ACC112 (cell line): Measurements from ENCODE around the gene CASQ1.

ENCODE experiments used
- H2AFZ ChIP-seq: fragments of 200-600 bp; sonication (generic); one replicate; pipeline ENCODE4 v1.6.0; 2017; ENCODE audit warnings: antibody characterized with exemption, low read length; ENCODE audit not compliant: unreplicated experiment
- H3K27ac ChIP-seq: fragments of 200-600 bp; sonication (generic); 2 replicates; pipeline ENCODE4 v1.5.1; 2014; ENCODE audit warnings: low read depth, mild to moderate bottlenecking, antibody characterized with exemption, low read length, moderate library complexity
- H3K27me3 ChIP-seq: fragments of 200-600 bp; sonication (generic); 2 replicates; pipeline ENCODE4 v1.6.1; 2014; ENCODE audit warnings: mild to moderate bottlenecking, antibody characterized with exemption, low read length, moderate library complexity, mixed read lengths; ENCODE audit not compliant: insufficient read depth
- H3K36me3 ChIP-seq: fragments of 200-600 bp; sonication (generic); 2 replicates; pipeline ENCODE4 v1.6.1; 2016; ENCODE audit warnings: mild to moderate bottlenecking, antibody characterized with exemption, low read length, moderate library complexity, mixed read lengths; ENCODE audit not compliant: insufficient read depth
- H3K4me1 ChIP-seq: fragments of 200-600 bp; sonication (generic); one replicate; pipeline ENCODE4 v1.6.1; 2016; ENCODE audit warnings: low read length, mixed read lengths; ENCODE audit not compliant: insufficient read depth, unreplicated experiment, control insufficient read depth
- H3K4me3 ChIP-seq: fragments of 200-600 bp; sonication (generic); 2 replicates; pipeline ENCODE4 v1.5.1; 2014; ENCODE audit warnings: mild to moderate bottlenecking, low read depth, low read length
- H3K79me2 ChIP-seq: fragments of 200-600 bp; sonication (generic); one replicate; pipeline ENCODE4 v1.6.0; 2016; ENCODE audit warnings: low read length; ENCODE audit not compliant: control insufficient read depth, unreplicated experiment, insufficient read depth

The CASQ1 gene

DNA sequence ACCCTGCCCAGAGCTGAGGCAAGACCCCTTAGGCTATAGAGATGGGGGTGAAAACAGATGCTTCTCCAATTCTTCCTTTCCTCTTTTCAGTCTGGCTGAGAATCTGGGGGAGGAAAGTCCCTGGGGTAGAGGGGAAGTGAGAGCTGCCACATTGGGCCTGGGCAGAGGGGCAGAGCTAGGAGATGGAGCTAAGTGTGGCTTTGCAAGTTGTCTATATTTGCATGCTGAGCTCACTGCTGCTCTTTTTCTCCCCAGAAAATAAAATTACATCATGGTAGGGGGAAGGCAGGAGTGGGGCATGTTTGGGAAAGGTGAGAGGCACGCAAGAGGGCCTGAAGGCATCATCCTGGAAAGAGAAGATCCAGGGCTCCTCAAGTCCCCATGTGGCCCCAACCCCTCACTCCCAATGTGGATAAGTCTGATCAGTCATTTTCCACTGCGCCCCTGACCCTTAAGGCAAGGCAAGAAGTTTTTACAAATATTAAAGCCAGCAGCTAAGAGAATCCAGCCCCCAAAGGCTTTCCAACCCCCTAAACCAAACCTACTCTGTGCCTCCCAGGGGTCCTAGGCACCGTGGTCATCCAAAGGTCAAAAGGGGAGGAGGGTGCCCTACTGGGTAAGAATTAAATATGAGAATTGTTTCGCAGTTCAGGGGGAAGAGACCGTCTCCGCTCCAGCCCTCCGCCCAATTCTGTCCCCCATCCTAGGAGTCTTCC lies 14.3 kb downstream of the CASQ1 start:
- peaks cover 39% of the 10 kb centered on the region for H3K4me1 ChIP-seq
- peak overlapping the region; percentile 83 for H2AFZ ChIP-seq
- H3K27me3 ChIP-seq, result no peaks in the 10 kb centered on the region
- peaks cover 43% of the 10 kb centered on the region for H3K79me2 ChIP-seq
- peaks cover 5% of the 10 kb centered on the region; the same call in 1 of the 2 replicates for H3K36me3 ChIP-seq
- H3K27ac ChIP-seq, result no peak overlapping the region; the same call in 1 of the 2 replicates
- H3K4me3 ChIP-seq, result peak overlapping the region; percentile 92

DNA sequence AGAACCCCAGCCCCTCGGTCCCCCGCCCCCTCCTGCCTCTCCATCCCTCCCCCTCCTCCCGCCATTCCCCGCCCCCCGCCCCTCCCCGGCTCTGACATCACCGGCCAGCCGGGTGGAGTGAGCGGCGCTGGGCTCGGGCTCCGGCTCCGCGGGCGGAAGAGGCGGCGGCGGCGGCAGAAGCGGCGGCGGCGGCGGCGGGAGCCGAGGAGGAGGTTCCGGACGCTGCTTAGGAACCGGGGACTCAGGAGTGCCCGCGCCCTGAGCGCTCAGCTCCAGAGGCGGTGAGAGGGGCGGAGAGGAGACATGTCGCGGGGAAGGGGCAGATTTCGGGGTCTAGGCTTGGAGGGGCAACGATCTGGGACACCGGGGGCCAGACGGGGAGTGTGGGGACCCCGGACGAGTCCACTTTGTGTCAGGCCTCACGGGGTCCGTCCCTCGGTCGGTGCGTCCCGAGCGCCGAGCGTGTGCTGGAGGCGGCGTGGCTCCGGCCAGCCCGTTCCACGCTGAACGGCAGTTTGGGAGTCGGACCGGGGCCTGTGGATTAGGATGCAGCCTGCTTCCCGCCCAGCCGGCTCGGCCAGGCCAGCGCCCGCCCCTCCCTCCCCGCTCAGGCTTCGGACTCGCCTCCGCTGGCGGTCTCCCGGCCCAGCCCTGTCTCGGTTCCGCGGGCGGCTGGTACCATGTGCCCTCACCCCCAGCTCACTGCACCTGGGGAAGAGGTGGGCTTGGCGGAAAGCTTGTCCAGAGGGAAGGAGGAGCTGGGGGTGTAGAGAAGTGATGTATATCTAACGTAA lies 15.1 kb downstream of the CASQ1 start, which contains the start of gene PEA15:
Gene PEA15, plus strand, starts transcription at position 143 of the 794 bp plus-strand sequence. CDS start 6,161 bp downstream, outside the sequence.
- H2AFZ ChIP-seq, result peak within 1 kb of the TSS; percentile 83
- peak within 1 kb of the TSS; percentile 92 for H3K4me3 ChIP-seq
- no peaks in the 10 kb centered on the region for H3K27me3 ChIP-seq
- peaks cover 51% of the 10 kb centered on the region for H3K79me2 ChIP-seq
- peak within 1 kb of the TSS; percentile 98 for H3K27ac ChIP-seq
- peaks cover 5% of the 10 kb centered on the region; the same call in 1 of the 2 replicates for H3K36me3 ChIP-seq
- H3K4me1 ChIP-seq, result peaks cover 45% of the 10 kb centered on the region

DNA sequence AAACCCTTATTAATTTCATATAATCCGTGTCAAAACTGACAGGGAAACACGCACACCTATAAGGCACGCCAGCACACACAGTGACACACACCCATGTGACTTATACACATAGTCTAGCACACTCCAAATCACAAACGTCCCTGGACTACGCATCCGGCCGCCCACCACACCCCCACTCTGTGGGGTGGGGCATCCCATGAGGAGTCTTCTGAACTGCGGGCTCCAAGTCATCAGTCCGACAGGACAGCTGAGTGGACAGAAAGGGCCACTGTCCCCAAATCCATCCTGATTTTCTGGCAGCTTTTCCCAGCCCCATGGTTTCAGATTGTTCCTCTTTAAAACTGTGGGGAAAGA lies 15.6 kb downstream of the CASQ1 start:
- peaks cover 49% of the 10 kb centered on the region for H3K4me1 ChIP-seq
- H3K27ac ChIP-seq, result peak overlapping the region; percentile 98
- H3K36me3 ChIP-seq, result peaks cover 5% of the 10 kb centered on the region; the same call in 1 of the 2 replicates
- H3K4me3 ChIP-seq, result peak overlapping the region; percentile 92
- H2AFZ ChIP-seq, result peak overlapping the region; percentile 70
- H3K27me3 ChIP-seq, result no peaks in the 10 kb centered on the region
- peaks cover 56% of the 10 kb centered on the region for H3K79me2 ChIP-seq

DNA sequence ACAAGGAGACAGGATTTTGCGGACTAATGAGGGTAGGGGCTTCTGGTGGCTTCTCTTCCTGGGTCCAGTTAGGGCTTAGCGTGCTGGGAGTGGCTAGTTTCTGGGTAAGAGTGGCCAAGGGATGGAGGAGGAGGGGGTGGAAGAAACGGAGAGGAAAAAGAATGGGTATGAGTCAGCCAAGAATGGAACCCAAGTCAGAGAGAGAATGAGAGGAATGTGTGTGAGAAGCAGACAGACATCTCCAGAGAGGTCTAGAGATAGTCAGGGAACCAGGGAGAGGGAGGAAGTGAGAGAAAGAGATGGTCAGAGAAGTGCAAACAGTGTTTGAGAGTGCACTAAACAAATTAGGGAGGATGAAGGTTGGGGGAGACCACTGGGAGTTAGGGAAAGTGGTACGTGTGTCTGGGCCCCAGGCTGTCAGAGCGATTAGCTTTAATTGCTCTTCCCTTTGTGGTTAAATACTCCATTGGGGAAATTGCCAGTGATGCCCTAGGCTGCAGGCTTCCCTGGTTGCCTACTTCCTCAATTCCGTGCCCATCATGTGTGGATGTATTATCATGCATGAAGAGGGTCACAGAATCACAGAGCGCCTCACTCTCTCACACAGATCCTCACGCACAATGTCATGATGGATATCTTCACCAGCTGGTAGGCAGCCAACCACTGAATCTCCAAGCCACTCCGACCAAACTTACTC lies 16.2 kb downstream of the CASQ1 start:
- Histone ChIP-seq H3K27ac (peak overlapping the region; percentile 98), H3K79me2 (peaks cover 61% of the 10 kb centered on the region), H3K4me3 (peak overlapping the region; percentile 92), H3K36me3 (peaks cover 5% of the 10 kb centered on the region; the same call in 1 of the 2 replicates), H2AFZ (no peak overlapping the region), H3K4me1 (peaks cover 49% of the 10 kb centered on the region), H3K27me3 (no peaks in the 10 kb centered on the region)

DNA sequence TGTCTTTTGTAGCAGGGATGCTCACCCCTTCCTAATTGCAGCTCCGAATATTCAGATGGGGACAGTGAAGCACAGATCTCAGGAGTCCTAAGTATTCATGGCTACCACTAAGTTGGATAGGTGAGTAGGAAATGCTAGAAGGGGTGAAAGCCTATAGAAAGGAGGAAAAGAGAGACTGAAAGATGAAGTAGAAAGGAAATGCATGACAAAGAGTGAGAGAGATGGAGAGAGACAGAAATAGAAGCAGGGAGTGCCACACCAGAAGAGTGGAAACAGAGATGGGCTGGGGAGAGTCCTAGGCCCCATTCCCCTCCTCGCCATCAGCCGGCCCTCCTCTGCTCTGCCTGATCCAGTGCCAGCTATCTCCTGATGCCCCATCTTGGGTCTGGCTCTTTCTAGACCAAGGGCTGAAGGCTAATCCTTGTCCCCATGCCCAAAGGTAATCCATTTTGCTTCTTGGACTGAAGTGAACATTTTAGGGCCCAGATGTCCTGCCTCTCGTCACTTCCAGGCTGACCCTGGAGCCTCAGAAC lies 16.8 kb downstream of the CASQ1 start:
- Histone ChIP-seq H3K79me2 (peaks cover 61% of the 10 kb centered on the region), H3K27ac (peak overlapping the region; percentile 98), H2AFZ (no peak overlapping the region), H3K36me3 (peaks cover 5% of the 10 kb centered on the region; the same call in 1 of the 2 replicates), H3K27me3 (no peaks in the 10 kb centered on the region), H3K4me1 (peaks cover 49% of the 10 kb centered on the region), H3K4me3 (peak overlapping the region; percentile 92)

DNA sequence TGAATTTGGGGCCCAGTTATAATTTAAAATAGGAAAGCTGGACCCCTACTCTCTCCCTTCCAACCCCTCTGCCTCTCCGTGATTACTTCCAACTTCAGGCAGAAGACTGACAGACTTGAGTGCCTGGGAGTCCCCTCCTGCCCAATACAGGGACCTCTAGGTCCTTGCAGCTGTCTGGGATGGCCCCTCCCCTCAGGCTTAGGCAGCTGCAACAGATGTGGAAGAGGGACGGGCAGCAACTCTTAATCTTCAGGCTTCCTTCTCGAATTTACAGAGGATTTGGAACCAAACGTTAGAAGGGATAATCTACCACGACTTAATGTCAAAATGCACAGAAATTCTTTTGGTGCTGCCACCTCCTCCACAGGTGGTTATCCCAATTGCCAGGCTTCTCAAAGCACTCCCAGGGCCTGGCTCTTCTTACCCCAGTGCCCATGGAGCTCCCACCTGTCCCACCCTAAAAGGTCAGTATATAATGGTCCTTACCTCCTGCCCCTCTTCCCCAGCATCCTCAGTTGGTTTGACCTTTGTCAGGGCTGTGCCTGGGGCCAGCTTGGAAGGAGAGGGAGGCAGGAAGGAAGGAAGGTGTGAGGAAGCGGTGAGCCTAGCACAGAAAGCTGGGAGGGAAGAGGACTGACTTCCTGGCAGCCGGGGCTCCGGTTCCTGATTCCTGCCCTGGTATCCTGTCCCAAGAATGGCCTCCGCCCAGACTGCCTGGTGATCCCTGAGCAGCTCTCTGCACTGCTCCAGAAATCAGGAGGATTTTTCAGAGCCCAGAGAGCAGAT lies 17.6 kb downstream of the CASQ1 start:
- Histone ChIP-seq H3K27ac (peak overlapping the region; percentile 98), H3K27me3 (no peaks in the 10 kb centered on the region), H3K79me2 (peaks cover 66% of the 10 kb centered on the region), H3K36me3 (peaks cover 8% of the 10 kb centered on the region; the same call in 1 of the 2 replicates), H2AFZ (no peak overlapping the region), H3K4me3 (peak overlapping the region; percentile 11; the same call in 1 of the 2 replicates), H3K4me1 (peaks cover 49% of the 10 kb centered on the region)

DNA sequence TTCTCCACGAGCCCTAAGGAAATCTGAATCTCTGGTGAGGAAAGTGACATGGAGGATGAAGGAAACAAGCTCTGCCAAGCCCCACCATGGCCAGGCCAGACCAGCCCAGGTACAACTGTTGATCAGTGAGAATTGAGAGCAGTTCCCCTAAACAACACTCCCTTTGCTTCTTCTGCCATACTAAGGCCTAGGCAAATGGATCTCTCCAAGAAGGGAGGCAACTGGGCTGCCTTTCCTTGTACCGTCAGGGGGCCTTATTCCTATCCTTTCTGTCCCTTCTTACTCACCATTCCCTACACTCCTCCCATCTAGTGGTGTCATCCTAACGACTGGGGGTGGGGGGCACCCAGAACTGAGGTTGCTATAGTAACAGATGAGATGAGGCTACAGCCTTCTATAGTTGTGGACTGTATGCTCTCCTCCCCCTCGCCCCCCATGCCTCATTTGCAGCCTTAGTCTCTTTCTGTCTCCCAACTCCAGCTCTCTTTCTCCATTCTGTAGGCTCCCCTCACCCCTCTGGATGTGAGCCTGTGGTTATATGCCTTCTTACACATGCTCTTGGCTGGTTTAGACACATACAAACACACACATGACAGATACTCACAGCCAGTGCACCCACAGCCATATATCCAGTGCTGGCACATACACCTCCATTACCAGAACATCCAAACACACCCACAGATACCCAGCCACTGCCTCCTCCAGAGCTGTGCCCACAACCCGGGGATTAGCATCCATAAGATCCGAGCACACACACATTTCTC lies 18.4 kb downstream of the CASQ1 start:
- Histone ChIP-seq H3K4me1 (peaks cover 49% of the 10 kb centered on the region), H3K27me3 (no peaks in the 10 kb centered on the region), H3K27ac (peak overlapping the region; percentile 98), H3K79me2 (peaks cover 67% of the 10 kb centered on the region), H2AFZ (no peak overlapping the region), H3K4me3 (peak overlapping the region; percentile 11; the same call in 1 of the 2 replicates), H3K36me3 (peaks cover 12% of the 10 kb centered on the region; the same call in 1 of the 2 replicates)

DNA sequence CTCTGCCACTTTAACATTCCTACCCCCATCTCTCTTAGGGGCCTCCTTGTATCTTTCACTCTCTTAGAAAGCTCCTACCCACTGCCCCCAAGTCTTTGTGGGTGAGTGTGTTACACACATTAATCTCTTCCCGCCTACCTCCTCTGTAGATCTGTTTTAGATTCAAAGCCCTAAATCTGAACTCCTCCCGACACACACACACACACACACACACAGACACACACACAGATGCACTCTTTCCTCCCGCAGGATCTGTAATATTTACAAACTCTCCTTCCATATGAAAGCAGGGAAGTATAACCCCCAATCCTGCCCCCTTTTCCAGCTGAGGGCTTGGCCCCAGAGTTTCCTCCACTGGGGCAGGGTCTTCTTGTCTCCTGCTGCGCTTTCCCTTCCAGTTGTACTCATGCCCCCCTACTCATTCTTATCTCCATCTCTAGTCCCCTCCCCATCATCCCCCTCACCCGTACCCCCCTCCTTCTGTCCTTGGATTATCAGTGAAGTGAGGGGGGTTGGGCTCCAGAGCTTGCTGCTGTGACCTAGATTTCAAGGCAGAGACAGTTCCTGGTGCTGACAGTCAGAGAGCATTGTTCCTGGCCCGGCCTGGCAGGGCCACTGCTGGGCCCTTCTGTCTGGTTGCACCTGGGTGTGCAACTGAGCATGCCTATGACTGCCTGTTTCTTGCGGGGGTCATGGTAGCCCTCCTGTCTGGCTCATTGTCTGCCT lies 19.1 kb downstream of the CASQ1 start:
- H3K27me3 ChIP-seq, result no peaks in the 10 kb centered on the region
- peaks cover 47% of the 10 kb centered on the region for H3K4me1 ChIP-seq
- peaks cover 12% of the 10 kb centered on the region; the same call in 1 of the 2 replicates for H3K36me3 ChIP-seq
- H2AFZ ChIP-seq, result no peak overlapping the region
- H3K27ac ChIP-seq, result no peak overlapping the region
- peaks cover 67% of the 10 kb centered on the region for H3K79me2 ChIP-seq
- H3K4me3 ChIP-seq, result no peak overlapping the region

DNA sequence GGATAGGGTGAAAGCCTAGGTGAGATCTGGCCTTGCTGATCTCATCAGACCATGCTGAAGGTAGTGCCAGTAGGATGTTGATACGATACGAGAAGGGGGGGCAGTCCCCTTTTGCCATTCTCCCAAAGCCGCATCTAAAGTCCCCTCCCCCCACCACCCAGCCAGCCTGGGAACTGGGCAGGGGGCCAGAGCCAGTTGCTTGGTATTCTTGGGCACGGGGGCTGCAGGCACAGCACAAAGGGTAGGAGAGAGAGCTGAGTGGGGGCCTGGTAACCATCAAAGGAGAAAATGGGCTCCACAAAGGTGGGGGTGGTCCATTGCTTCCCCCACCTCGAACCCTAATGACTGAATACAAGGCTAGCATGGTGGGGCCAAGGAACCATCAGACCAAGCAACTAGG lies 20.2 kb downstream of the CASQ1 start:
- Histone ChIP-seq H3K36me3 (peaks cover 19% of the 10 kb centered on the region; the same call in 1 of the 2 replicates), H3K79me2 (peaks cover 63% of the 10 kb centered on the region), H3K27ac (peak overlapping the region; percentile 46; the same call in 1 of the 2 replicates), H3K27me3 (no peaks in the 10 kb centered on the region), H2AFZ (no peak overlapping the region), H3K4me3 (no peak overlapping the region), H3K4me1 (peaks cover 42% of the 10 kb centered on the region)
